Loucy (cell line): ENCODE data around the gene GJB4.

Experiments
- CTCF ChIP-seq: fragments of 200-600 bp; sonication (generic); conservative IDR thresholded peaks from 2 replicates; pipeline ENCODE4 v1.5.1; 2014; ENCODE audit warnings: mild to moderate bottlenecking, antibody characterized with exemption, low read length
- EZH2phosphoT487 ChIP-seq: fragments of 200-600 bp; IDR thresholded peaks from 2 replicates; pipeline ENCODE4 v1.6.1; 2018; ENCODE audit warnings: antibody characterized with exemption, mild to moderate bottlenecking, moderate library complexity, borderline replicate concordance

DNA sequence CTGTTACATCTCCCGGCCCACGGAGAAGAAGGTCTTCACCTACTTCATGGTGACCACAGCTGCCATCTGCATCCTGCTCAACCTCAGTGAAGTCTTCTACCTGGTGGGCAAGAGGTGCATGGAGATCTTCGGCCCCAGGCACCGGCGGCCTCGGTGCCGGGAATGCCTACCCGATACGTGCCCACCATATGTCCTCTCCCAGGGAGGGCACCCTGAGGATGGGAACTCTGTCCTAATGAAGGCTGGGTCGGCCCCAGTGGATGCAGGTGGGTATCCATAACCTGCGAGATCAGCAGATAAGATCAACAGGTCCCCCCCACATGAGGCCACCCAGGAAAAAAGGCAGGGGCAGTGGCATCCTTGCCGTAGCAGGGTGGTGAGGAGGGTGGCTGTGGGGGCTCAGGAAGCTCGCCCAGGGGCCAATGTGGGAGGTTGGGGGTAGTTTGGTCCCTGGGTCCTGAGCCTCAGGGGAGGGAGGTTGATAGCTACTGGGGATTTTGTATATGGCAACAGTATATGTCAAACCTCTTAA is 2.3 kb downstream of the GJB4 start:
- TF ChIP-seq CTCF (no peak), EZH2phosphoT487 (no peak)
